Central memory CD8-positive, alpha-beta T cell (primary cell): ENCODE data around the gene INTS6.
"Not testable (repeated sequence)": the region's sequence is repeated elsewhere in the genome, so short reads cannot be mapped to it uniquely, and the experiment has no call there.

Experiments used
- ATAC-seq: fragments of 150-1000 bp; cut with Tn5 transposase; replicated peaks from 2 replicates; pipeline ENCODE4 v1.10.0; 2022; ENCODE audit warnings: mild to moderate bottlenecking, moderate FRiP score, moderate number of reproducible peaks; ENCODE audit not compliant: poor library complexity, severe bottlenecking; ENCODE audit errors: extremely low read depth
- DNase-seq, 2 donors: peaks; one replicate each; pipeline ENCODE4 v3.0.0; 2021; ENCODE audit warnings: low spot score in 2 of 2
- H3K27ac Mint-ChIP-seq: one replicate; pipeline ENCODE4 v1.8.0; 2022; ENCODE audit warnings: low read depth, mild to moderate bottlenecking, moderate library complexity, mixed read lengths
- H3K27me3 Mint-ChIP-seq: one replicate; pipeline ENCODE4 v1.8.0; 2022; ENCODE audit warnings: mixed read lengths
- H3K36me3 Mint-ChIP-seq: one replicate; pipeline ENCODE4 v1.8.0; 2022; ENCODE audit warnings: mild to moderate bottlenecking, moderate library complexity, mixed read lengths; ENCODE audit not compliant: insufficient read depth
- H3K4me1 Mint-ChIP-seq: one replicate; pipeline ENCODE4 v1.8.0; 2022; ENCODE audit warnings: mixed read lengths
- H3K4me3 Mint-ChIP-seq: one replicate; pipeline ENCODE4 v1.8.0; 2022; ENCODE audit warnings: mild to moderate bottlenecking, moderate library complexity, mixed read lengths
- H3K9me3 Mint-ChIP-seq: one replicate; pipeline ENCODE4 v1.8.0; 2022; ENCODE audit warnings: mixed read lengths

INTS6 gene

GRCh38 chr13:51420681-51421490 lies 31.9 kb downstream of the INTS6 start:
- peak overlapping the region; percentile 74 for H3K27ac Mint-ChIP-seq
- ATAC-seq: peak; percentile 40
- peaks cover 3% of the 10 kb centered on the region for H3K9me3 Mint-ChIP-seq
- H3K4me3 Mint-ChIP-seq: peak overlapping the region; percentile 36
- no peaks in the 10 kb centered on the region for H3K27me3 Mint-ChIP-seq
- peaks cover 59% of the 10 kb centered on the region for H3K4me1 Mint-ChIP-seq
- no peak for DNase-seq
- H3K36me3 Mint-ChIP-seq: peaks cover 5% of the 10 kb centered on the region

- peak overlapping the region; percentile 5 for H3K27ac Mint-ChIP-seq
- H3K4me1 Mint-ChIP-seq: peaks cover 65% of the 10 kb centered on the region
- H3K4me3 Mint-ChIP-seq: no peak overlapping the region
- no peak for ATAC-seq
- DNase-seq: no peak
- H3K9me3 Mint-ChIP-seq: peaks cover 8% of the 10 kb centered on the region
- peaks cover 8% of the 10 kb centered on the region for H3K36me3 Mint-ChIP-seq
- H3K27me3 Mint-ChIP-seq: no peaks in the 10 kb centered on the region
Measured at GRCh38 chr13:51419001-51419636, 33.7 kb downstream of the INTS6 start.

GRCh38 chr13:51417716-51418115 lies 35.1 kb downstream of the INTS6 start:
- H3K36me3 Mint-ChIP-seq: peaks cover 10% of the 10 kb centered on the region
- no peak overlapping the region for H3K27ac Mint-ChIP-seq
- peaks cover 70% of the 10 kb centered on the region for H3K4me1 Mint-ChIP-seq
- no peak overlapping the region for H3K4me3 Mint-ChIP-seq
- no peaks in the 10 kb centered on the region for H3K27me3 Mint-ChIP-seq
- DNase-seq (no peak), ATAC-seq (no peak)
- peaks cover 8% of the 10 kb centered on the region for H3K9me3 Mint-ChIP-seq

GRCh38 chr13:51416107-51416506 lies 36.7 kb downstream of the INTS6 start:
- Mint-ChIP-seq H3K27ac (no peak overlapping the region), H3K4me3 (no peak overlapping the region), H3K9me3 (peaks cover 8% of the 10 kb centered on the region), H3K4me1 (peaks cover 55% of the 10 kb centered on the region), H3K27me3 (no peaks in the 10 kb centered on the region), H3K36me3 (peaks cover 10% of the 10 kb centered on the region)
- DNase-seq (no peak), ATAC-seq (no peak)

GRCh38 chr13:51415339-51415738 lies 37.5 kb downstream of the INTS6 start:
- H3K9me3 Mint-ChIP-seq, H3K27ac Mint-ChIP-seq, DNase-seq, H3K27me3 Mint-ChIP-seq, H3K4me3 Mint-ChIP-seq, ATAC-seq: not testable (repeated sequence)
- Mint-ChIP-seq H3K4me1 (peaks cover 56% of the 10 kb centered on the region), H3K36me3 (peaks cover 13% of the 10 kb centered on the region)

GRCh38 chr13:51412431-51412830 lies 40.4 kb downstream of the INTS6 start:
- Mint-ChIP-seq H3K4me1 (peaks cover 54% of the 10 kb centered on the region), H3K27me3 (no peaks in the 10 kb centered on the region), H3K27ac (no peak overlapping the region), H3K4me3 (no peak overlapping the region), H3K36me3 (peaks cover 9% of the 10 kb centered on the region), H3K9me3 (peaks cover 8% of the 10 kb centered on the region)
- no peak for ATAC-seq
- no peak for DNase-seq

- DNase-seq: no peak
- Mint-ChIP-seq H3K4me1 (peaks cover 63% of the 10 kb centered on the region), H3K9me3 (no peaks in the 10 kb centered on the region), H3K4me3 (no peak overlapping the region), H3K27me3 (no peaks in the 10 kb centered on the region), H3K36me3 (peaks cover 1% of the 10 kb centered on the region), H3K27ac (peak overlapping the region; percentile 15)
- ATAC-seq: no peak
Measured at GRCh38 chr13:51405176-51405575, 47.7 kb downstream of the INTS6 start.

GRCh38 chr13:51397262-51397941 lies 55.4 kb downstream of the INTS6 start:
- DNase-seq (no peak), ATAC-seq (no peak)
- H3K27ac Mint-ChIP-seq: no peak overlapping the region
- peaks cover 5% of the 10 kb centered on the region for H3K36me3 Mint-ChIP-seq
- H3K9me3 Mint-ChIP-seq: no peaks in the 10 kb centered on the region
- H3K27me3 Mint-ChIP-seq: no peaks in the 10 kb centered on the region
- H3K4me1 Mint-ChIP-seq: peaks cover 59% of the 10 kb centered on the region
- no peak overlapping the region for H3K4me3 Mint-ChIP-seq

GRCh38 chr13:51396352-51396751 lies 56.5 kb downstream of the INTS6 start:
- Mint-ChIP-seq H3K27ac (peak overlapping the region; percentile 42), H3K9me3 (no peaks in the 10 kb centered on the region), H3K27me3 (no peaks in the 10 kb centered on the region), H3K36me3 (peaks cover 6% of the 10 kb centered on the region), H3K4me1 (peaks cover 60% of the 10 kb centered on the region), H3K4me3 (no peak overlapping the region)
- DNase-seq: no peak
- no peak for ATAC-seq

- Mint-ChIP-seq H3K9me3 (no peaks in the 10 kb centered on the region), H3K27ac (no peak overlapping the region), H3K4me1 (peaks cover 47% of the 10 kb centered on the region), H3K27me3 (no peaks in the 10 kb centered on the region), H3K36me3 (peaks cover 5% of the 10 kb centered on the region), H3K4me3 (no peak overlapping the region)
- DNase-seq (no peak), ATAC-seq (no peak)
Measured at GRCh38 chr13:51394724-51395123, 58.1 kb downstream of the INTS6 start.

GRCh38 chr13:51385114-51385513 lies 67.7 kb downstream of the INTS6 start:
- Mint-ChIP-seq H3K9me3 (no peaks in the 10 kb centered on the region), H3K27ac (no peak overlapping the region), H3K36me3 (peaks cover 15% of the 10 kb centered on the region), H3K4me1 (peaks cover 15% of the 10 kb centered on the region), H3K27me3 (no peaks in the 10 kb centered on the region), H3K4me3 (no peak overlapping the region)
- DNase-seq: no peak
- ATAC-seq: no peak

GRCh38 chr13:51380269-51380668 lies 72.6 kb downstream of the INTS6 start:
- Mint-ChIP-seq H3K9me3 (no peaks in the 10 kb centered on the region), H3K4me1 (no peaks in the 10 kb centered on the region), H3K4me3 (no peak overlapping the region), H3K27me3 (no peaks in the 10 kb centered on the region), H3K27ac (peak overlapping the region; percentile 46), H3K36me3 (peaks cover 40% of the 10 kb centered on the region)
- peak; percentile 49 for ATAC-seq
- DNase-seq: no peak
